ENCODE data around the gene ACTA2. TPM values are rescaled to one million over a fixed set of nuclear protein-coding genes. Genes with fewer than 3 reads are reported as not detected.

ACTA2 gene
- polyA plus RNA-seq, 1 of the 3 experiments (the other 2 are of a cell fraction): 130 TPM

DNA sequence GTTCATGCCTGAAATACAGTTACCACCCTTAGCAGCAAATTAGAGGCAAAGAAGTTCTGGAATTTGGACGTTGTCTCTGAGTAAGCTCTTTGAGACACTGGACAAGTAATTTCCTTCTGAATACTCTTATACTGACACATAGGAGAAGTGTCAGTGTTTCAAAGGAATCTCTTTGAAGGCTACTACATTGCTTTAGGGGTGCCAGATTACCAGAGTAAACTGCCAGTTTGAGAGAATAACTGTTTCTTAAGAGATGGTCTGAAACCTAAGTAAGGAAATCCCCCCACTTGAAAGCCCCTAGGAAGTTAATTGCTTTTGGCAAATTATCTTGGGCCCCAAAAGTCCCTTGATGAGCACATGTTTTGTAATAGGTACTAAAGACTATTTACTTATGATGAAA lies 41.4 kb upstream of the ACTA2 start:
- POLR2A ChIA-PET: no interaction called here
- no peak overlapping the region for H3K27ac ChIP-seq (ENCODE audit: low read depth in 2 of 2, low read length in 1 of 2)
- H3K4me1 ChIP-seq (ENCODE audit: control insufficient read depth in 1 of 2, insufficient read depth in 2 of 2, low read depth in 1 of 2, low read length in 1 of 2): peaks cover 8 to 18% of the 10 kb centered on the region in 2 experiments; a peak in 3 of 4 replicates
- no peaks in the 10 kb centered on the region for H3K27me3 ChIP-seq (ENCODE audit: insufficient read depth)
- 29% methylated on average over 1 of the region's 1 CpG for WGBS (ENCODE audit: low lambda C conversion rate)
- DNase-seq: no peak
- TF ChIP-seq RXRA (IDR thresholded peaks at IDR 0.05; ENCODE audit: borderline replicate concordance, low read depth) (no peak), POLR2AphosphoS5 (IDR thresholded peaks at IDR 0.05; ENCODE audit: low read depth, low read length) (no peak)
- H3K36me3 ChIP-seq (replicated peaks in 1 of 2; ENCODE audit: control insufficient read depth in 1 of 2, insufficient read depth in 2 of 2, low read length in 1 of 2): peaks cover 0 to 5% of the 10 kb centered on the region in 2 experiments
- H3K9ac ChIP-seq: 0 out of 2 replicates have a peak overlapping the region, but pooled peaks have one; percentile 1
- peaks cover 14% of the 10 kb centered on the region for H3F3A ChIP-seq (replicated peaks; ENCODE audit: insufficient read depth)
- no peaks in the 10 kb centered on the region for H3K9me2 ChIP-seq
- H3K9me3 ChIP-seq: no peaks in the 10 kb centered on the region
- H2AFZ ChIP-seq (ENCODE audit: low read depth): peak overlapping the region; percentile 52; the same call in 1 of the 2 replicates
- CTCF ChIA-PET: interaction anchor here (1.0 to 13.7 kb wide), 7 partner anchors 15 to 224 kb away, joined by 3 to 314 read pairs (median 7); no protein-coding TSS in a partner anchor
- H3K4me3 ChIP-seq (ENCODE audit: low read depth in 2 of 2, low read length in 1 of 2): peak overlapping the region in 1 of 2 experiments; percentile 31; a peak in 1 of 4 replicates
- no peaks in the 10 kb centered on the region for H4K20me1 ChIP-seq (ENCODE audit: insufficient read depth)
- H3K4me2 ChIP-seq: peak overlapping the region; percentile 91
- peaks cover 73% of the 10 kb centered on the region for H3K79me2 ChIP-seq (ENCODE audit: insufficient read depth)

DNA sequence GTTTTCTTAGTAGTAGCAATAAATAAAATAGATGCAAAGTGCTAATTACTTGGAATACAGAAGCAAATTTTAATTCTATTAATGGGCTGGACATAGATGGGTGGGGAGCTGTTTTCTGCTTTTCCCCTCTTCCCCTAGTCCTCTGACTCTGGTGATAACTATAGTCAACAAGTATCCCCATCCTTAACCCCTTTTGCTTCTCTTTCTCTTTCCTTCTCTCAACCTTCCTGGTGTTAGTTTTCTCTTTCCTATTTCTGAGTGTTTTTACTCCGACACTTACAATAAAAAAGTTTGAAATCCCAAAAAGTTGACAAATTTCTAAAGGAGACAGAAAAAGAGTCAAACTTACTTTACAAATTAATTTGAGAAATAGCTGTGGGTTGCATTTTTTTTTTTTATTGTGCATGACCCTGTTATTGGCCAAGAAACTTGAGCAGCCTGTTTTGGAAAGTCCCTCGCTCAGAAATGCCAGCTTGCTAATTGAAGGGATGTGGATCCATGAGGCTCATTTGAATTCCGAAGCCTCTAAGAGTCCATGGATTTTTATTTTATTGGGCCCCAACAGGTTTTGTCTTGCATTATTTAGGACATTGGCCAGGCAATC lies 40.5 kb upstream of the ACTA2 start:
- Histone ChIP-seq H3K27me3 (ENCODE audit: insufficient read depth) (no peaks in the 10 kb centered on the region), H3K79me2 (ENCODE audit: insufficient read depth) (peaks cover 64% of the 10 kb centered on the region), H4K20me1 (ENCODE audit: insufficient read depth) (no peaks in the 10 kb centered on the region), H3K9me3 (no peaks in the 10 kb centered on the region), H2AFZ (ENCODE audit: low read depth) (no peak overlapping the region), H3K9me2 (no peaks in the 10 kb centered on the region), H3K36me3 (replicated peaks in 1 of 2; ENCODE audit: control insufficient read depth in 1 of 2, insufficient read depth in 2 of 2, low read length in 1 of 2) (peaks cover 0 to 5% of the 10 kb centered on the region in 2 experiments), H3K4me1 (ENCODE audit: control insufficient read depth in 1 of 2, insufficient read depth in 2 of 2, low read depth in 1 of 2, low read length in 1 of 2) (peaks cover 8 to 20% of the 10 kb centered on the region in 2 experiments; a peak in 3 of 4 replicates), H3K9ac (no peak overlapping the region), H3K4me3 (ENCODE audit: low read depth in 2 of 2, low read length in 1 of 2) (peak overlapping the region; percentile 17 to 28; a peak in 3 of 4 replicates), H3K4me2 (peak overlapping the region; percentile 91), H3F3A (replicated peaks; ENCODE audit: insufficient read depth) (peaks cover 15% of the 10 kb centered on the region), H3K27ac (ENCODE audit: low read depth in 2 of 2, low read length in 1 of 2) (peak overlapping the region in 1 of 2 experiments; percentile 11; a peak in 1 of 4 replicates)
- ChIA-PET CTCF (interaction anchor here (1.0 to 13.7 kb wide), 8 partner anchors 16 to 225 kb away, joined by 4 to 314 read pairs (median 17); no protein-coding TSS in a partner anchor), POLR2A (no interaction called here)
- no peak for DNase-seq
- 51% methylated on average over 3 of the region's 3 CpGs for WGBS (ENCODE audit: low lambda C conversion rate)
- TF ChIP-seq POLR2AphosphoS5 (IDR thresholded peaks at IDR 0.05; ENCODE audit: low read depth, low read length) (no peak), TEAD4 (IDR thresholded peaks at IDR 0.05; ENCODE audit: borderline replicate concordance, insufficient read depth) (no peak), TCF12 (IDR thresholded peaks at IDR 0.05) (no peak), TAF1 (IDR thresholded peaks at IDR 0.05; ENCODE audit: borderline replicate concordance, low read depth, low read length) (no peak), SMC3 (IDR thresholded peaks at IDR 0.05; ENCODE audit: low read depth, low read length) (no peak), FOXM1 (IDR thresholded peaks at IDR 0.05; ENCODE audit: low read depth) (no peak), NFIC (IDR thresholded peaks at IDR 0.05; ENCODE audit: borderline replicate concordance) (no peak), GATA2 (CRISPR knock-in tag; IDR thresholded peaks at IDR 0.05) (no peak)
- TF ChIP-seq, protein P1, sequence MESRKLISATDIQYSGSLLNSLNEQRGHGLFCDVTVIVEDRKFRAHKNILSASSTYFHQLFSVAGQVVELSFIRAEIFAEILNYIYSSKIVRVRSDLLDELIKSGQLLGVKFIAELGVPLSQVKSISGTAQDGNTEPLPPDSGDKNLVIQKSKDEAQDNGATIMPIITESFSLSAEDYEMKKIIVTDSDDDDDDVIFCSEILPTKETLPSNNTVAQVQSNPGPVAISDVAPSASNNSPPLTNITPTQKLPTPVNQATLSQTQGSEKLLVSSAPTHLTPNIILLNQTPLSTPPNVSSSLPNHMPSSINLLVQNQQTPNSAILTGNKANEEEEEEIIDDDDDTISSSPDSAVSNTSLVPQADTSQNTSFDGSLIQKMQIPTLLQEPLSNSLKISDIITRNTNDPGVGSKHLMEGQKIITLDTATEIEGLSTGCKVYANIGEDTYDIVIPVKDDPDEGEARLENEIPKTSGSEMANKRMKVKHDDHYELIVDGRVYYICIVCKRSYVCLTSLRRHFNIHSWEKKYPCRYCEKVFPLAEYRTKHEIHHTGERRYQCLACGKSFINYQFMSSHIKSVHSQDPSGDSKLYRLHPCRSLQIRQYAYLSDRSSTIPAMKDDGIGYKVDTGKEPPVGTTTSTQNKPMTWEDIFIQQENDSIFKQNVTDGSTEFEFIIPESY (IDR thresholded peaks at IDR 0.05; ENCODE audit: borderline replicate concordance, low read depth): no peak
- TF ChIP-seq, protein P2, sequence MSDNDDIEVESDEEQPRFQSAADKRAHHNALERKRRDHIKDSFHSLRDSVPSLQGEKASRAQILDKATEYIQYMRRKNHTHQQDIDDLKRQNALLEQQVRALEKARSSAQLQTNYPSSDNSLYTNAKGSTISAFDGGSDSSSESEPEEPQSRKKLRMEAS (IDR thresholded peaks at IDR 0.05; ENCODE audit: low read depth): no peak
- TF ChIP-seq, protein P3, sequence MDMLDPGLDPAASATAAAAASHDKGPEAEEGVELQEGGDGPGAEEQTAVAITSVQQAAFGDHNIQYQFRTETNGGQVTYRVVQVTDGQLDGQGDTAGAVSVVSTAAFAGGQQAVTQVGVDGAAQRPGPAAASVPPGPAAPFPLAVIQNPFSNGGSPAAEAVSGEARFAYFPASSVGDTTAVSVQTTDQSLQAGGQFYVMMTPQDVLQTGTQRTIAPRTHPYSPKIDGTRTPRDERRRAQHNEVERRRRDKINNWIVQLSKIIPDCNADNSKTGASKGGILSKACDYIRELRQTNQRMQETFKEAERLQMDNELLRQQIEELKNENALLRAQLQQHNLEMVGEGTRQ (IDR thresholded peaks at IDR 0.05; ENCODE audit: borderline replicate concordance, low read depth, low read length): no peak
- TF ChIP-seq, protein P4, sequence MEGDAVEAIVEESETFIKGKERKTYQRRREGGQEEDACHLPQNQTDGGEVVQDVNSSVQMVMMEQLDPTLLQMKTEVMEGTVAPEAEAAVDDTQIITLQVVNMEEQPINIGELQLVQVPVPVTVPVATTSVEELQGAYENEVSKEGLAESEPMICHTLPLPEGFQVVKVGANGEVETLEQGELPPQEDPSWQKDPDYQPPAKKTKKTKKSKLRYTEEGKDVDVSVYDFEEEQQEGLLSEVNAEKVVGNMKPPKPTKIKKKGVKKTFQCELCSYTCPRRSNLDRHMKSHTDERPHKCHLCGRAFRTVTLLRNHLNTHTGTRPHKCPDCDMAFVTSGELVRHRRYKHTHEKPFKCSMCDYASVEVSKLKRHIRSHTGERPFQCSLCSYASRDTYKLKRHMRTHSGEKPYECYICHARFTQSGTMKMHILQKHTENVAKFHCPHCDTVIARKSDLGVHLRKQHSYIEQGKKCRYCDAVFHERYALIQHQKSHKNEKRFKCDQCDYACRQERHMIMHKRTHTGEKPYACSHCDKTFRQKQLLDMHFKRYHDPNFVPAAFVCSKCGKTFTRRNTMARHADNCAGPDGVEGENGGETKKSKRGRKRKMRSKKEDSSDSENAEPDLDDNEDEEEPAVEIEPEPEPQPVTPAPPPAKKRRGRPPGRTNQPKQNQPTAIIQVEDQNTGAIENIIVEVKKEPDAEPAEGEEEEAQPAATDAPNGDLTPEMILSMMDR (IDR thresholded peaks at IDR 0.05): no peak

Data from SK-N-SH (cell line).